ENCODE results near the gene CDH22.

CDH22 gene

GRCh38 chr20:46154305-46154704, 154.0 kb downstream of the CDH22 start:
- no peak overlapping the region for H3K9ac ChIP-seq (ENCODE audit: low read depth, low read length)
- DNase-seq (no peak), ATAC-seq (ENCODE audit: insufficient read depth, low read depth) (no peak)
- no peaks in the 10 kb centered on the region for H3K79me2 ChIP-seq (ENCODE audit: insufficient read depth, low read length)
- H3K4me3 ChIP-seq (ENCODE audit: low read depth in 1 of 2, low read length in 2 of 2): no peak overlapping the region
- TF ChIP-seq, protein P1, sequence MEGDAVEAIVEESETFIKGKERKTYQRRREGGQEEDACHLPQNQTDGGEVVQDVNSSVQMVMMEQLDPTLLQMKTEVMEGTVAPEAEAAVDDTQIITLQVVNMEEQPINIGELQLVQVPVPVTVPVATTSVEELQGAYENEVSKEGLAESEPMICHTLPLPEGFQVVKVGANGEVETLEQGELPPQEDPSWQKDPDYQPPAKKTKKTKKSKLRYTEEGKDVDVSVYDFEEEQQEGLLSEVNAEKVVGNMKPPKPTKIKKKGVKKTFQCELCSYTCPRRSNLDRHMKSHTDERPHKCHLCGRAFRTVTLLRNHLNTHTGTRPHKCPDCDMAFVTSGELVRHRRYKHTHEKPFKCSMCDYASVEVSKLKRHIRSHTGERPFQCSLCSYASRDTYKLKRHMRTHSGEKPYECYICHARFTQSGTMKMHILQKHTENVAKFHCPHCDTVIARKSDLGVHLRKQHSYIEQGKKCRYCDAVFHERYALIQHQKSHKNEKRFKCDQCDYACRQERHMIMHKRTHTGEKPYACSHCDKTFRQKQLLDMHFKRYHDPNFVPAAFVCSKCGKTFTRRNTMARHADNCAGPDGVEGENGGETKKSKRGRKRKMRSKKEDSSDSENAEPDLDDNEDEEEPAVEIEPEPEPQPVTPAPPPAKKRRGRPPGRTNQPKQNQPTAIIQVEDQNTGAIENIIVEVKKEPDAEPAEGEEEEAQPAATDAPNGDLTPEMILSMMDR (IDR thresholded peaks at IDR 0.05; ENCODE audit: borderline replicate concordance, extremely low read depth, low read length, poor library complexity, severe bottlenecking): no peak
- TF ChIP-seq EZH2 (IDR thresholded peaks at IDR 0.05; ENCODE audit: borderline replicate concordance, low read depth, low read length, severe bottlenecking): no peak
- H3K9me3 ChIP-seq (ENCODE audit: insufficient read depth, low read length, severe bottlenecking): no peaks in the 10 kb centered on the region
- H3K27me3 ChIP-seq (ENCODE audit: insufficient read depth, low read length, poor library complexity): peaks cover 16% of the 10 kb centered on the region
- no peaks in the 10 kb centered on the region for H3K36me3 ChIP-seq (ENCODE audit: insufficient read depth, low read length)
- H3K27ac ChIP-seq (ENCODE audit: low read length): no peak overlapping the region
- H4K20me1 ChIP-seq (ENCODE audit: insufficient read depth, low read length): no peaks in the 10 kb centered on the region
- no peak overlapping the region for H2AFZ ChIP-seq (ENCODE audit: low read depth, low read length)
- H3K4me1 ChIP-seq (ENCODE audit: insufficient read depth, low read length): no peaks in the 10 kb centered on the region
- H3K4me2 ChIP-seq (ENCODE audit: insufficient read depth, low read length): no peak overlapping the region

- Histone ChIP-seq H3K9me3 (ENCODE audit: insufficient read depth, low read length, severe bottlenecking) (no peaks in the 10 kb centered on the region), H3K4me2 (ENCODE audit: insufficient read depth, low read length) (no peak overlapping the region), H3K4me3 (ENCODE audit: low read depth in 1 of 2, low read length in 2 of 2) (no peak overlapping the region), H3K27me3 (ENCODE audit: insufficient read depth, low read length, poor library complexity) (peaks cover 18% of the 10 kb centered on the region), H3K27ac (ENCODE audit: low read length) (no peak overlapping the region), H3K4me1 (ENCODE audit: insufficient read depth, low read length) (no peaks in the 10 kb centered on the region), H3K9ac (ENCODE audit: low read depth, low read length) (no peak overlapping the region), H3K79me2 (ENCODE audit: insufficient read depth, low read length) (no peaks in the 10 kb centered on the region), H4K20me1 (ENCODE audit: insufficient read depth, low read length) (no peaks in the 10 kb centered on the region), H2AFZ (ENCODE audit: low read depth, low read length) (no peak overlapping the region), H3K36me3 (ENCODE audit: insufficient read depth, low read length) (no peaks in the 10 kb centered on the region)
- ATAC-seq (ENCODE audit: insufficient read depth, low read depth) (no peak), DNase-seq (no peak)
- TF ChIP-seq, protein P1 (IDR thresholded peaks at IDR 0.05; ENCODE audit: borderline replicate concordance, extremely low read depth, low read length, poor library complexity, severe bottlenecking): no peak
- TF ChIP-seq EZH2 (IDR thresholded peaks at IDR 0.05; ENCODE audit: borderline replicate concordance, low read depth, low read length, severe bottlenecking): no peak
Observed at GRCh38 chr20:46152824-46153586, 155.3 kb downstream of the CDH22 start.

DNA sequence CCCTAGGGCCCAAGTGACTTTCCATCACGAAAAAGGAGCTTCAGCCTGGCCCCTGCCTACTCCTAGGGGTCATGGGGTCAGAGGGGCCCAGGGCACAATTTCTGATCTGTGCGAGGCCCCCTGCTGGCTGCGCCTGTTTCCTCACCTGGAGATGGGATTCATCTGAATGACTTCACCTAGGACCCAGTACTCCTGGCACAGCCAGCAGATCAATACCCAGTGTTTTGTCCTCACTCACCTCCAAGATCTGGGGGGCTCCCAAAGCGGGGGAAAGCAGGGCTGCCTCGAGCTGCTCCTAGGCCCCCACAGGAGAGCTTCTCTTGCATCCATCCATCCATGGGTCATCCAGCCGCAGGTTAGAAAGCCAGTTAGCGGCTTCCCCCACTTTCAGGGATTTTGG, 156.4 kb downstream of the CDH22 start:
- H3K27me3 ChIP-seq (ENCODE audit: insufficient read depth, low read length, poor library complexity): peaks cover 24% of the 10 kb centered on the region
- ATAC-seq (ENCODE audit: insufficient read depth, low read depth): 0 out of 3 replicates have a peak, but pooled peaks have one; percentile 50

More for the DNA sequence above, 156.4 kb downstream of the CDH22 start:
- no peak overlapping the region for H3K27ac ChIP-seq (ENCODE audit: low read length)
- no peaks in the 10 kb centered on the region for H3K4me1 ChIP-seq (ENCODE audit: insufficient read depth, low read length)
- H3K4me3 ChIP-seq (ENCODE audit: low read depth in 1 of 2, low read length in 2 of 2): no peak overlapping the region
- TF ChIP-seq EZH2 (IDR thresholded peaks at IDR 0.05; ENCODE audit: borderline replicate concordance, low read depth, low read length, severe bottlenecking): no peak
- TF ChIP-seq, protein P1 (IDR thresholded peaks at IDR 0.05; ENCODE audit: borderline replicate concordance, extremely low read depth, low read length, poor library complexity, severe bottlenecking): peak; percentile 65
- H3K79me2 ChIP-seq (ENCODE audit: insufficient read depth, low read length): no peaks in the 10 kb centered on the region
- no peak overlapping the region for H3K9ac ChIP-seq (ENCODE audit: low read depth, low read length)
- H3K9me3 ChIP-seq (ENCODE audit: insufficient read depth, low read length, severe bottlenecking): no peaks in the 10 kb centered on the region
- no peak overlapping the region for H2AFZ ChIP-seq (ENCODE audit: low read depth, low read length)
- peak; percentile 39 for DNase-seq
- no peaks in the 10 kb centered on the region for H3K36me3 ChIP-seq (ENCODE audit: insufficient read depth, low read length)
- no peak overlapping the region for H3K4me2 ChIP-seq (ENCODE audit: insufficient read depth, low read length)
- 0 out of 2 replicates have a peak, but pooled peaks cover 5% of the 10 kb centered on the region for H4K20me1 ChIP-seq (ENCODE audit: insufficient read depth, low read length)

All from DND-41 (cell line).